ENCODE measurements around the gene HSD3B1.

- TF ChIP-seq CTCF (IDR thresholded peaks at IDR 0.05) (peak in 2 of 7 experiments; percentile 15 to 25), POLR2A (IDR thresholded peaks at IDR 0.05) (no peak)
Measured at GRCh38 chr1:119544165-119544762, 37.3 kb downstream of the HSD3B1 start.

Measured in body of pancreas (tissue), 4 donors.